ENCODE measurements around the gene MAML3. TPM values are rescaled to one million over a fixed set of nuclear protein-coding genes. Genes with fewer than 3 reads are reported as not detected.

Gene MAML3
- total and polyA plus RNA-seq, 8 donors: 1.7 to 20.3 (median 8.4) TPM

GRCh38 chr4:140168474-140168873 is 14.5 kb upstream of the MAML3 start:
- intact Hi-C loops (cut with DNase I; ENCODE audit: low total_unique reads): no loop called here
- H3K4me1 ChIP-seq: peaks cover 0 to under 1% (median 0%) of the 10 kb centered on the region in 4 donors
- TF ChIP-seq POLR2A (IDR thresholded peaks at IDR 0.05): no peak
- no peak for TF ChIP-seq CTCF (IDR thresholded peaks at IDR 0.05)
- TF ChIP-seq POLR2AphosphoS5 (IDR thresholded peaks at IDR 0.05): no peak
- no peak for TF ChIP-seq EP300 (IDR thresholded peaks at IDR 0.05)
- WGBS, 5 donors: 97 to 100% (median 100%) methylated on average over 1 of the region's 1 CpG
- no peak overlapping the region for H3K4me3 ChIP-seq
- no peaks in the 10 kb centered on the region for H3K36me3 ChIP-seq
- H3K9me3 ChIP-seq: no peaks in the 10 kb centered on the region
- H3K27me3 ChIP-seq: no peaks in the 10 kb centered on the region
- DNase-seq: no peak
- H3K27ac ChIP-seq: no peak overlapping the region

- intact Hi-C loops (cut with DNase I; ENCODE audit: low total_unique reads): no loop called here
- WGBS, 5 donors: 49 to 65% (median 61%) methylated on average over 8 of the region's 8 CpGs
- no peak for DNase-seq
- no peak for TF ChIP-seq POLR2A (IDR thresholded peaks at IDR 0.05)
- TF ChIP-seq POLR2AphosphoS5 (IDR thresholded peaks at IDR 0.05): no peak
- no peak for TF ChIP-seq EP300 (IDR thresholded peaks at IDR 0.05)
- TF ChIP-seq CTCF (IDR thresholded peaks at IDR 0.05): no peak
- Histone ChIP-seq H3K27me3 (no peaks in the 10 kb centered on the region), H3K4me1 (peaks cover 0 to 23% (median 9%) of the 10 kb centered on the region in 4 donors), H3K36me3 (no peaks in the 10 kb centered on the region), H3K9me3 (no peaks in the 10 kb centered on the region), H3K4me3 (no peak overlapping the region), H3K27ac (no peak overlapping the region)
Observed at GRCh38 chr4:140163029-140163810, 9.2 kb upstream of the MAML3 start.

- Histone ChIP-seq H3K27me3 (no peaks in the 10 kb centered on the region), H3K4me3 (no peak overlapping the region), H3K4me1 (peaks cover 0 to 29% (median 16%) of the 10 kb centered on the region in 4 donors), H3K9me3 (no peaks in the 10 kb centered on the region), H3K36me3 (no peaks in the 10 kb centered on the region), H3K27ac (no peak overlapping the region)
- TF ChIP-seq EP300 (IDR thresholded peaks at IDR 0.05): no peak
- TF ChIP-seq POLR2A (IDR thresholded peaks at IDR 0.05): no peak
- TF ChIP-seq POLR2AphosphoS5 (IDR thresholded peaks at IDR 0.05): no peak
- TF ChIP-seq CTCF (IDR thresholded peaks at IDR 0.05): no peak
- no peak for DNase-seq
- intact Hi-C loops (cut with DNase I; ENCODE audit: low total_unique reads): no loop called here
- 68 to 90% (median 85%) methylated on average over 2 of the region's 2 CpGs for WGBS, 5 donors
Observed at GRCh38 chr4:140162596-140162995, 8.6 kb upstream of the MAML3 start.

- intact Hi-C loops (cut with DNase I; ENCODE audit: low total_unique reads): no loop called here
Observed at GRCh38 chr4:140158365-140159030, 4.5 kb upstream of the MAML3 start.

More at GRCh38 chr4:140158365-140159030, 4.5 kb upstream of the MAML3 start:
- Histone ChIP-seq H3K4me3 (no peak overlapping the region), H3K4me1 (peaks cover 0 to 40% (median 27%) of the 10 kb centered on the region in 4 donors), H3K36me3 (no peaks in the 10 kb centered on the region), H3K9me3 (no peaks in the 10 kb centered on the region), H3K27me3 (no peaks in the 10 kb centered on the region), H3K27ac (peak overlapping the region; percentile 46 to 80 (median 64))
- no peak for TF ChIP-seq CTCF (IDR thresholded peaks at IDR 0.05)
- peak in 2 of 3 donors; percentile 47 to 52 for TF ChIP-seq POLR2AphosphoS5 (IDR thresholded peaks at IDR 0.05)
- peak; percentile 48 to 71 for DNase-seq
- WGBS, 5 donors: 10 to 24% (median 20%) methylated on average over 3 of the region's 3 CpGs
